Ascending aorta (tissue), 2 donors: ENCODE measurements around the gene SCPEP1. TPM values are rescaled to one million over a fixed set of nuclear protein-coding genes. Genes with fewer than 3 reads are reported as not detected.

Source experiments
- DNase-seq, 2 donors: peaks; one replicate each; pipeline ENCODE4 v3.0.0-alpha.2; 2019; ENCODE audit warnings: low spot score in 2 of 2
- H3K27ac ChIP-seq, 2 donors: fragments of 200-600 bp; sonication (generic); one replicate each; pipeline ENCODE4 v1.5.1; 2016 to 2017; ENCODE audit warnings: mild to moderate bottlenecking in 1 of 2
- H3K27me3 ChIP-seq: fragments of 200-600 bp; sonication (generic); one replicate; pipeline ENCODE4 v1.5.1; 2017
- H3K36me3 ChIP-seq, 2 donors: fragments of 200-600 bp; sonication (generic); one replicate each; pipeline ENCODE4 v1.5.1; 2016
- H3K4me1 ChIP-seq, 2 donors: fragments of 200-600 bp; sonication (generic); one replicate each; pipeline ENCODE4 v1.5.1; 2016 to 2017; ENCODE audit warnings: mild to moderate bottlenecking in 1 of 2
- H3K4me3 ChIP-seq, 2 donors: fragments of 200-600 bp; sonication (generic); one replicate each; pipeline ENCODE4 v1.5.1; 2016 to 2017; ENCODE audit warnings: mild to moderate bottlenecking in 1 of 2
- H3K9me3 ChIP-seq, 2 donors: fragments of 200-600 bp; sonication (generic); one replicate each; pipeline ENCODE4 v1.5.1; 2016
- CTCF ChIP-seq, 3 experiments: fragments of 200-600 bp in 2 of 3; fragments of 450-650 bp in 1 of 3; sonication (generic) in 2 of 3; IDR thresholded peaks; one replicate each; pipeline ENCODE4 v1.5.1; 2016 to 2019; ENCODE audit warnings: antibody characterized with exemption in 3 of 3, mild to moderate bottlenecking in 1 of 3, moderate library complexity in 1 of 3
- intact Hi-C: fragments of 100-400 bp; cut with DNase I; formaldehyde crosslinking; loops from one replicate; pipeline ENCODE4 v1.15.1; 2023
- total RNA-seq: library from RNA; depleted of rRNA; stranded (reverse); fragments of >200 nt; gene quantifications from one replicate; pipeline ENCODE4 v1.1.0, GENCODE V29; 2016

Gene SCPEP1
- total RNA-seq, 1 donor from 2014 or later: 76.2 TPM

- H3K9me3 ChIP-seq: no peaks in the 10 kb centered on the region
- H3K27me3 ChIP-seq: no peaks in the 10 kb centered on the region
- intact Hi-C loops: no loop called here
- TF ChIP-seq CTCF (IDR thresholded peaks at IDR 0.05): no peak
- H3K36me3 ChIP-seq: peaks cover 39 to 57% of the 10 kb centered on the region in 2 donors
- DNase-seq: no peak
- H3K4me1 ChIP-seq: no peaks in the 10 kb centered on the region
- H3K4me3 ChIP-seq: no peak overlapping the region
- no peak overlapping the region for H3K27ac ChIP-seq
These were observed 7.6 kb downstream of the SCPEP1 start for GRCh38 chr17:56985371-56986162.

DNA sequence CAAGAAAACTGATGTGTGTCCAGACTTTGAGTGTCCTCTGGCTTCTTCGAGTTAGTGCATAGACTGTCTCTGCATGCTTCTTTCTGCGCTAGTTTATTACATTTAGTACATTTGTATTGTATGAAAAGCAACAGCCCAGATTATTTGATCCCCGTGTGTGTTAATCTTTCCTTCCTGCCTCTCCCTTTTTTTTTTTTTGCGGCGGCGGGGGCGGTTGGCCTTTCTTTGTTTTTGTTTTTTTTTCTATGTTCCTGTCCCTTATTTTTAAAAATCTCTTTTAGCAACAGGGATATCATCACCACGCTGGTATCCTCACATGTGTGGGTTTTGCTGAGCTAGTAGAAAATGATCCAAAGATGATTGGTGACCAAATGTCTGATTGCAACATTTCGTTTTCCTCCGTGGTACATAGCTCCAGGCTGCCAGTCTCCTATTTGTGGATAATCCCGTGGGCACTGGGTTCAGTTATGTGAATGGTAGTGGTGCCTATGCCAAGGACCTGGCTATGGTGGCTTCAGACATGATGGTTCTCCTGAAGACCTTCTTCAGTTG is 9.4 kb downstream of the SCPEP1 start:
- DNase-seq: no peak
- no peaks in the 10 kb centered on the region for H3K4me1 ChIP-seq
- H3K27me3 ChIP-seq: no peaks in the 10 kb centered on the region
- H3K36me3 ChIP-seq: peaks cover 45 to 61% of the 10 kb centered on the region in 2 donors
- TF ChIP-seq CTCF (IDR thresholded peaks at IDR 0.05): no peak
- H3K27ac ChIP-seq: no peak overlapping the region
- no peak overlapping the region for H3K4me3 ChIP-seq
- H3K9me3 ChIP-seq: no peaks in the 10 kb centered on the region
- intact Hi-C loops: no loop called here

- intact Hi-C loops: no loop called here
- no peak for TF ChIP-seq CTCF (IDR thresholded peaks at IDR 0.05)
- DNase-seq: no peak
- Histone ChIP-seq H3K9me3 (no peaks in the 10 kb centered on the region), H3K4me3 (no peak overlapping the region), H3K27ac (no peak overlapping the region), H3K4me1 (no peaks in the 10 kb centered on the region), H3K27me3 (no peaks in the 10 kb centered on the region), H3K36me3 (peaks cover 46 to 74% of the 10 kb centered on the region in 2 donors)
These were observed 11.1 kb downstream of the SCPEP1 start for GRCh38 chr17:56988901-56989572.

DNA sequence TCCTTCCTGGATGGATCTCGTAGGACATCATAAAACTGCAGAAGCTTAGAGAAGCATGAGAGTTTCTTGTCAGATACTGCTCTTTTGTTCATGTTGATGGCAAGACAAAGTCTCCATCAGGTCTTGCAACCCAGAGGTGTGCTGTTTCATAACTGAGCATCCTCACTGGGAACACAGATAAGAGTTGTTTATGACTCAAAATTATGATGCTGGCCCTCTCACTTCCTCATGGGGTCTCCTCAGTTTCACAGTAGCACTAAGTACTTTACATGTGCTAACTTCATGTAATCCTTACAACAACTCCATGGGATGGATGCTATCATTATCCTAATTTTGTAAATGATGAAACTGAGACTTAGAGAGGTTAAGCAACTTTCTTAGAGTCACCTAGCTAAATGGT is 14.4 kb downstream of the SCPEP1 start:
- Histone ChIP-seq H3K4me1 (no peaks in the 10 kb centered on the region), H3K27me3 (no peaks in the 10 kb centered on the region), H3K27ac (no peak overlapping the region), H3K36me3 (peaks cover 49 to 88% of the 10 kb centered on the region in 2 donors), H3K4me3 (no peak overlapping the region), H3K9me3 (no peaks in the 10 kb centered on the region)
- no peak for DNase-seq
- no peak for TF ChIP-seq CTCF (IDR thresholded peaks at IDR 0.05)
- intact Hi-C loops: no loop called here

GRCh38 chr17:56994009-56994792 is 16.3 kb downstream of the SCPEP1 start:
- no peak overlapping the region for H3K27ac ChIP-seq
- intact Hi-C loops: no loop called here
- H3K9me3 ChIP-seq: no peaks in the 10 kb centered on the region
- DNase-seq: no peak
- no peaks in the 10 kb centered on the region for H3K27me3 ChIP-seq
- no peaks in the 10 kb centered on the region for H3K4me1 ChIP-seq
- peaks cover 53 to 87% of the 10 kb centered on the region in 2 donors for H3K36me3 ChIP-seq
- no peak for TF ChIP-seq CTCF (IDR thresholded peaks at IDR 0.05)
- H3K4me3 ChIP-seq: no peak overlapping the region
